Thymus (tissue), 11 donors: ENCODE data around the gene MYH10. TPM values are rescaled to one million over a fixed set of nuclear protein-coding genes. Genes with fewer than 3 reads are reported as not detected.

Experiments used
- DNase-seq, 9 donors: peaks; one replicate each; pipeline ENCODE4 v3.0.0-alpha.2; 2013; ENCODE audit warnings: low spot score in 9 of 9, low read depth in 6 of 9, missing footprints in 1 of 9
- H3K27ac ChIP-seq, 2 donors: one replicate each; pipeline ENCODE4 v1.5.1; 2013; ENCODE audit warnings: control low read depth in 1 of 2, low read depth in 1 of 2, low read length in 1 of 2, mild to moderate bottlenecking in 1 of 2, moderate library complexity in 1 of 2
- H3K27me3 ChIP-seq, 2 donors: one replicate each; pipeline ENCODE4 v1.5.1; 2013; ENCODE audit warnings: low read length in 1 of 2; ENCODE audit not compliant: control insufficient read depth in 2 of 2, insufficient read depth in 1 of 2
- H3K36me3 ChIP-seq, 2 donors: one replicate each; pipeline ENCODE4 v1.5.1; 2013; ENCODE audit warnings: low read length in 1 of 2, mild to moderate bottlenecking in 1 of 2, moderate library complexity in 1 of 2; ENCODE audit not compliant: control insufficient read depth in 2 of 2, insufficient read depth in 2 of 2
- H3K4me1 ChIP-seq, 2 donors: one replicate each; pipeline ENCODE4 v1.5.1; 2013; ENCODE audit warnings: low read length in 2 of 2; ENCODE audit not compliant: control insufficient read depth in 2 of 2, insufficient read depth in 2 of 2
- H3K4me3 ChIP-seq, 2 donors: one replicate each; pipeline ENCODE4 v1.5.1; 2013; ENCODE audit warnings: low read length in 2 of 2, control low read depth in 1 of 2, mild to moderate bottlenecking in 1 of 2
- H3K9me3 ChIP-seq, 2 donors: one replicate each; pipeline ENCODE4 v1.5.1; 2013; ENCODE audit warnings: low read length in 1 of 2, mild to moderate bottlenecking in 1 of 2; ENCODE audit not compliant: control insufficient read depth in 2 of 2, insufficient read depth in 1 of 2
- WGBS: extraction: QIAGEN DNeasy Blood & Tissue Kit; methylation state at CpG from one replicate; pipeline ENCODE4 v1.1.7; 2013; 5-methylcytosine and 5-hydroxymethylcytosine counted together
- polyA plus RNA-seq: library from polyadenylated mRNA; stranded (reverse); fragments of 200-250 nt; gene quantifications from one replicate; pipeline ENCODE4 v1.2.3, GENCODE V29; 2013
- total RNA-seq: library from RNA; stranded (reverse); fragments of 120-200 nt; gene quantifications from one replicate; pipeline ENCODE4 v1.2.4, GENCODE V29; 2013
- donor health status: healthy.

The MYH10 gene
- total and polyA plus RNA-seq, 2 donors = 4.2 to 13.2 TPM

DNA sequence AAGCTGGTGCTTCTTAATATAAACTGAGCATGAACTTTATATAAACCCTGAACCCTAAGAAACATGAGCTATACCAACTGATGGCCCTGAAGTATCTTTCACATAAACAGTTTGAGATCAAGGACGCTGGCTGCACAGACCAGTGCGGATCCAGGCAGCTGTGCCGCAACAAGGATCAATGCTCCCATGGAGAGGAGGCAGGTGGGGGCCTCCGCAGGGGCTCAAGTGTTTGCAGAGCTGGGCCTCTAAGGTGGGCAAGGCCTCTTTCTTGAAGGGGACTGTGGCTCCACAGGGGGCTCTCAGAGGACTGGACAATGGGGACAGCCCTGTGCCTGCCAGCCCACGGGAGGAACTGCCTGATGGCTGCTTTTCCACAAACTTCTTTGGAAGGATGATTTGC lies 148.8 kb downstream of the MYH10 start:
- H3K4me3 ChIP-seq = no peak overlapping the region
- H3K27me3 ChIP-seq = no peaks in the 10 kb centered on the region
- 97% methylated on average over 5 of the region's 5 CpGs for WGBS
- no peak for DNase-seq
- no peaks in the 10 kb centered on the region for H3K4me1 ChIP-seq
- no peak overlapping the region for H3K27ac ChIP-seq
- peaks cover 32 to 36% of the 10 kb centered on the region in 2 donors for H3K36me3 ChIP-seq
- H3K9me3 ChIP-seq = peaks cover 1 to 3% of the 10 kb centered on the region in 2 donors

GRCh38 chr17:8481089-8481488 lies 149.4 kb downstream of the MYH10 start:
- 97% methylated on average over 20 of the region's 22 CpGs for WGBS
- H3K27ac ChIP-seq = no peak overlapping the region
- peaks cover 32 to 43% of the 10 kb centered on the region in 2 donors for H3K36me3 ChIP-seq
- H3K4me1 ChIP-seq = no peaks in the 10 kb centered on the region
- no peak overlapping the region for H3K4me3 ChIP-seq
- H3K27me3 ChIP-seq = no peaks in the 10 kb centered on the region
- no peak for DNase-seq
- peaks cover 1 to 3% of the 10 kb centered on the region in 2 donors for H3K9me3 ChIP-seq

- no peaks in the 10 kb centered on the region for H3K27me3 ChIP-seq
- H3K27ac ChIP-seq = no peak overlapping the region
- 96% methylated on average over 33 of the region's 33 CpGs for WGBS
- H3K9me3 ChIP-seq = peaks cover 1 to 3% of the 10 kb centered on the region in 2 donors
- H3K4me1 ChIP-seq = no peaks in the 10 kb centered on the region
- peaks cover 33 to 49% of the 10 kb centered on the region in 2 donors for H3K36me3 ChIP-seq
- H3K4me3 ChIP-seq = no peak overlapping the region
- DNase-seq = no peak
Observed at GRCh38 chr17:8480011-8480976, 150.2 kb downstream of the MYH10 start.

GRCh38 chr17:8479431-8479947 lies 151.0 kb downstream of the MYH10 start:
- whole genome bisulfite sequencing = 98% methylated on average over 11 of the region's 11 CpGs
- Histone ChIP-seq H3K4me1 (no peaks in the 10 kb centered on the region), H3K4me3 (no peak overlapping the region), H3K27me3 (no peaks in the 10 kb centered on the region), H3K27ac (no peak overlapping the region), H3K36me3 (peaks cover 38 to 56% of the 10 kb centered on the region in 2 donors), H3K9me3 (peaks cover 1 to 3% of the 10 kb centered on the region in 2 donors)
- no peak for DNase-seq

DNA sequence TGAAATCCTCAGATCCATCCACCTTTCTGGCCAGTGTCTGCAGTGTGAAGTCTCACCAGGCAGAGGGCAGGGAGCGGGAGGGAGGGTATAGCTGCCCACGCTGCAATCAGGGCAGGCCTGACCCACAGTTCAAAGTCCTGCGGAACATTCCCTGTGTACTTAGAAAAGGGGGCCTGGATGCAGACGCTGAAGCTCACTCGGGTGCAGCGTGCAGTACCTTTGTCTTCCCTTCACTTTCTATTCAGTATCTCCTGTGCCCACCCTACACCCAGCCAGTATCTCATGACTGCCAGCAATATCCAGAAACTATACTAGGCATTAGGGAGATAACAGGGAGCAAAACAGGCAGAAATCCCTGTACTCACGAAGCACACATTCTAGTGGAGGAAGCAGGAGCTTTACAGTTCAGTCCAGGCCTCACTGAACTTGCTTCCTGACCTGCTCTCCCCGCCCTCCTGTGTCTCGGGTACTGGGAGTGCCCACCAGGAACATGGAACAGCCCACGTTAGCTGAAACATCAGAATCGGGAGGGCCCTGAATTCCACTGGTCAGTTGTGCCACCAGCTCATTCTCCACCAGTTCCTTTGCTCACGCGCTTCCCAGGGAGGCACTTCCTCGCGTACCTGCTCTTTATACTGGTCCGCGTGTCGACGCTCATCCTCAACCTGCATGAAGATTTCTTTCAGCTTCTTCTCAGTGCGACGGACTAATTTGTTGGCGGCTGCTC lies 152.6 kb downstream of the MYH10 start:
- no peaks in the 10 kb centered on the region for H3K9me3 ChIP-seq
- H3K27me3 ChIP-seq = no peaks in the 10 kb centered on the region
- no peaks in the 10 kb centered on the region for H3K4me1 ChIP-seq
- no peak overlapping the region for H3K4me3 ChIP-seq
- H3K36me3 ChIP-seq = peaks cover 46 to 63% of the 10 kb centered on the region in 2 donors
- WGBS = 98% methylated on average over 22 of the region's 22 CpGs
- H3K27ac ChIP-seq = no peak overlapping the region
- DNase-seq = no peak

DNA sequence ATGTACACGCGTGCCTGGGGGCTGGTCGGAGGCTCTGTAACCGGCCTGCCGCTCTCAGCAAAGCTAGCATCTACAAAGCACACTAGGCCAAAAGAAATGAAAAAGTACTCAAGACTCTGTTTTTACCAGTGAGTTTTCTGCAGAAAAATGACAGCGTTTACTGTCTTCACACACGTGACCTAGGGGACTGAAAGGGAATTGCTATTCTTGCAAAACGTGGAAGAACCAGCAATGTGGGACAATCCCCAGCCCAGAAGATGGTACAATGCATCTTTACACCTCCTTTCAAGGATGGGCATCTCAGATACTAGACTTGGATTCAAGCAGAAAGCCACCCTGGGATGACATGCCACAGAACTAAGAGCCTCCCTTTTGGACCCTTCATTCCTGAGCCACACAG lies 153.4 kb downstream of the MYH10 start:
- Histone ChIP-seq H3K4me3 (no peak overlapping the region), H3K27me3 (no peaks in the 10 kb centered on the region), H3K4me1 (no peaks in the 10 kb centered on the region), H3K27ac (no peak overlapping the region), H3K36me3 (peaks cover 44 to 62% of the 10 kb centered on the region in 2 donors), H3K9me3 (no peaks in the 10 kb centered on the region)
- DNase-seq = no peak
- 97% methylated on average over 8 of the region's 8 CpGs for WGBS

DNA sequence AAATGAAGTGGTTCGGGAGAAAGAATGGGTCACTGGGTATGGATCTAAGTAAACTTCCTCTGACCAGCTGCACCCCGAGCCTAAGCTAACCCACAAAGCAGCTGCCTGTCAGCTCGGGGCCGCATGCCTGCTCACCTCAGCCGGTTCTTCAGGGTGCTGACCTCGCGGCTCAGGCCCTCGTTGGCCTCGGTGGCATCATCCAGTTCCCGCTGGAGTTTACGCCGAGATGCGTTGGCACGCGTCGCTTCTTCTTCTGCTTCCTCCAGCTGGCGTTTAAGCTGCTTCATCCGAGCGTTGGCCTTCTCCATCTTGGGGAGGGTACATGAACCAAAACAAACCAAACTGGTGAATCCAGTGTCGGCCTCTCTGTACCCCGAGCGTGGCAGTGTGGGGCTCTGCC lies 153.8 kb downstream of the MYH10 start:
- Histone ChIP-seq H3K9me3 (no peaks in the 10 kb centered on the region), H3K4me1 (no peaks in the 10 kb centered on the region), H3K27me3 (no peaks in the 10 kb centered on the region), H3K36me3 (peaks cover 45 to 62% of the 10 kb centered on the region in 2 donors), H3K27ac (no peak overlapping the region), H3K4me3 (no peak overlapping the region)
- DNase-seq = no peak
- WGBS = 98% methylated on average over 22 of the region's 22 CpGs

DNA sequence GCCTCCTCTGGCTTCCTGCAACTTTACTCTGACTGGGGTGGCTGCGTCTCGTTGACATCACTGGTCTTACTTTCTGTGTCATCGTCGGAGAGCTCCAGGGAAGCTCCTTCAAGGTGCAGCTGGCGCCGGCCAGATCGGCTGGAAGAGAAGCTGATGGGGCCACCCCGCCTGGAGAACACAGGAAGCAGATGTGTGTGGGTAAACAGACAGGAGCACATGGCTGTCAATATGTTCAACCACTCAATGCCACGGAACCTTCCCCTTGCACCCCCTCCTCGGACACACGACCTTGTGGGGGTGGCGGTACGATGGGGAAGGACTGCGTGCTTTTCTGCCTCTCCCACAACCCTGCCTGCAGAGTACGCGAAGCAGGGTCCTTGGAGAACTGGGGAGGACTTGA lies 154.7 kb downstream of the MYH10 start:
- Histone ChIP-seq H3K9me3 (no peaks in the 10 kb centered on the region), H3K4me3 (no peak overlapping the region), H3K27me3 (no peaks in the 10 kb centered on the region), H3K27ac (no peak overlapping the region), H3K4me1 (no peaks in the 10 kb centered on the region), H3K36me3 (peaks cover 43 to 61% of the 10 kb centered on the region in 2 donors)
- no peak for DNase-seq
- WGBS = 67% methylated on average over 16 of the region's 16 CpGs

- peaks cover 43 to 65% of the 10 kb centered on the region in 2 donors for H3K36me3 ChIP-seq
- DNase-seq = no peak
- H3K27ac ChIP-seq = no peak overlapping the region
- H3K4me3 ChIP-seq = no peak overlapping the region
- H3K9me3 ChIP-seq = no peaks in the 10 kb centered on the region
- 99% methylated on average over 9 of the region's 9 CpGs for WGBS
- H3K27me3 ChIP-seq = no peaks in the 10 kb centered on the region
- H3K4me1 ChIP-seq = no peaks in the 10 kb centered on the region
Observed at GRCh38 chr17:8475227-8475626, 155.3 kb downstream of the MYH10 start.
